Neural crest cell (in vitro differentiated cells): ENCODE results near the gene RNF144A. TPM values are rescaled to one million over a fixed set of nuclear protein-coding genes. Genes with fewer than 3 reads are reported as not detected.

Source experiments
- DNase-seq: peaks from one replicate; pipeline ENCODE4 v3.0.0; 2021; ENCODE audit warnings: low read depth, mixed read lengths, low spot score
- H3K27ac Mint-ChIP-seq: one replicate; pipeline ENCODE4 v1.8.0; 2021; ENCODE audit warnings: mild to moderate bottlenecking, mixed read lengths; ENCODE audit not compliant: unreplicated experiment
- H3K27me3 Mint-ChIP-seq: 2 replicates; pipeline ENCODE4 v1.8.0; 2021; ENCODE audit warnings: low read depth, mild to moderate bottlenecking, mixed read lengths
- H3K36me3 Mint-ChIP-seq: 2 replicates; pipeline ENCODE4 v1.8.0; 2021; ENCODE audit warnings: low read depth, mild to moderate bottlenecking, mixed read lengths
- H3K4me1 Mint-ChIP-seq: 2 replicates; pipeline ENCODE4 v1.8.0; 2021; ENCODE audit warnings: mixed read lengths
- H3K4me3 Mint-ChIP-seq: one replicate; pipeline ENCODE4 v1.8.0; 2021; ENCODE audit warnings: mild to moderate bottlenecking, mixed read lengths
- H3K9me3 Mint-ChIP-seq: 2 replicates; pipeline ENCODE4 v1.8.0; 2021; ENCODE audit warnings: mixed read lengths
- CTCF ChIP-seq: fragments of 200-600 bp; sonication (generic); conservative IDR thresholded peaks from 2 replicates; pipeline ENCODE4 v1.5.0; 2021; ENCODE audit warnings: antibody characterized with exemption, mild to moderate bottlenecking
- total RNA-seq: library from RNA; stranded (reverse); gene quantifications from 2 replicates; pipeline ENCODE4 v1.2.1, GENCODE V29; 2021

The RNF144A gene
- total RNA-seq, 1 donor from 2014 or later, result 49.6 TPM

GRCh38 chr2:6878549-6878948 lies 38.7 kb upstream of the RNF144A start:
- Mint-ChIP-seq H3K36me3 (peaks cover 13% of the 10 kb centered on the region), H3K27me3 (no peaks in the 10 kb centered on the region), H3K4me1 (no peaks in the 10 kb centered on the region), H3K27ac (no peak overlapping the region), H3K9me3 (peaks cover 14% of the 10 kb centered on the region), H3K4me3 (no peak overlapping the region)
- DNase-seq, result no peak
- no peak for TF ChIP-seq CTCF

DNA sequence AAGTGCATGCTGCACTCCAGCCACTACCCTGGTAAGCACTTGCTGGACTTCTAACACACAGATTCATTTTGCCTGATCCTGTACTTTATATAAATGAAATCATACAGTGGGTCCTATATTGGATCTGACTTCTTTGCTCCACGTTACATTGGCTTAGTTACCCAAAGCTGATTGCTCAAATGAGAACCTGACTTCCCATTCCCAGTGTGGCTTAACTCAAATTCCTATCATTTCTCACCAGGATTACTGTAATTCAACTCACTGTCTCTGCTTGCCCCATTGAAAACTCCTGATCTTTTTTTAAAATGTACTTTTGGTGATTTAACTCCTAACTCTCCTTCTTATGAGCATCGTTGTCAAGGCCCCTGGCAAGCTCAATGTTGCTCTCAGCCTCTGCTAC lies 38.2 kb upstream of the RNF144A start:
- no peak for TF ChIP-seq CTCF
- H3K4me1 Mint-ChIP-seq, result no peaks in the 10 kb centered on the region
- peaks cover 11% of the 10 kb centered on the region for H3K36me3 Mint-ChIP-seq
- H3K4me3 Mint-ChIP-seq, result no peak overlapping the region
- no peak for DNase-seq
- H3K9me3 Mint-ChIP-seq, result peaks cover 13% of the 10 kb centered on the region
- no peak overlapping the region for H3K27ac Mint-ChIP-seq
- H3K27me3 Mint-ChIP-seq, result no peaks in the 10 kb centered on the region

DNA sequence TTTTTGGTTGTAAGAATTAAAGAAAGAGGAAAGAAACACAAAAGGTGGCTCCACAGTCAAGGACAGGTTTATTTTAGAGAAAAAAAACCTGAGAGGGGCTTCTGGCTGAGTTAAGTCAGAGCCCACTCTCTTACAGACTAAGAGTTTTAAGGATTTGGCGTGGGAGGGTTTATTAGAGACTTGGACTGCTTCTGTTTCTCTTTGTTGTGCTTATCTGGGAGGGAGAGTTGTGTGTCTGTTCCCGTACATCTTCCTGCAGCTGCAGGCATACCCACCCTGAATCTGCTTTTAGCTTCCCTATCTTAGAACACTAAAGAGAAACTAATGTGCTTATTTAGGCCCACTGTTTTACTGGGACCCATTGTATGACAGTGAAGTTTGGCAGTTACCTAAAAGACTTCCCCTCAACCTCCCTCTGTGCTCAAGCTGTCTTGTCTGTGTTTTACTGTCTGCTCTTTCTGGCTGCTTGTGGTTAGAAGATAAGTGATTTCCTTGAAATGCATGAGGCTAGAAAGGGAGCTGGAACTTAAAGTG lies 36.9 kb upstream of the RNF144A start:
- H3K4me1 Mint-ChIP-seq, result no peaks in the 10 kb centered on the region
- H3K36me3 Mint-ChIP-seq, result peaks cover 10% of the 10 kb centered on the region
- H3K27ac Mint-ChIP-seq, result no peak overlapping the region
- H3K27me3 Mint-ChIP-seq, result no peaks in the 10 kb centered on the region
- no peak for TF ChIP-seq CTCF
- H3K9me3 Mint-ChIP-seq, result peaks cover 14% of the 10 kb centered on the region
- no peak overlapping the region for H3K4me3 Mint-ChIP-seq
- no peak for DNase-seq

DNA sequence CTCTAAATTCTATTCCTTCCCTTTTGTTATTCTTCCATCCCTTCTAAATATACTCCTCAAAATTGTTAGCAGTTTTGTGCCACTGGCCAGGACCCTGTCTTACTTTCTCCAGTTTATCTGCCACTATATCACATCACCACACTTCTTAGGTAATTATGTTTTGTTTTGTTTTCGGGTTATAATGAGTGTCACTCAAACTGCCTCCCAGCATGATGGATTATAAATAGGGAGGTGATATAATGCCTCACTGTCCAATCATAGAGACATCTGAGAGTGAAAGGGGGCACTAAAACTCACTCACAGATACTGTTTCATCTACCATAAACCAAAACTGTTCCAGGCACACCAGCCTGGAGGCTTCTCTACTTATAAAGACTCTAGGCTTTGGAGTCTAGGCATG lies 36.2 kb upstream of the RNF144A start:
- H3K9me3 Mint-ChIP-seq, result peaks cover 14% of the 10 kb centered on the region
- no peak for TF ChIP-seq CTCF
- H3K4me1 Mint-ChIP-seq, result no peaks in the 10 kb centered on the region
- no peaks in the 10 kb centered on the region for H3K27me3 Mint-ChIP-seq
- H3K36me3 Mint-ChIP-seq, result peaks cover 10% of the 10 kb centered on the region
- DNase-seq, result no peak
- no peak overlapping the region for H3K4me3 Mint-ChIP-seq
- no peak overlapping the region for H3K27ac Mint-ChIP-seq

- Mint-ChIP-seq H3K4me3 (no peak overlapping the region), H3K9me3 (peaks cover 14% of the 10 kb centered on the region), H3K27me3 (no peaks in the 10 kb centered on the region), H3K4me1 (no peaks in the 10 kb centered on the region), H3K36me3 (peaks cover 10% of the 10 kb centered on the region), H3K27ac (no peak overlapping the region)
- TF ChIP-seq CTCF, result no peak
- DNase-seq, result no peak
Observed at GRCh38 chr2:6881516-6881915, 35.7 kb upstream of the RNF144A start.
